GM18861 (cell line): ENCODE results near the gene GPRASP1.

Source experiments
- ATAC-seq: cut with Tn5 transposase; IDR thresholded peaks from one replicate; pipeline ENCODE4 v1.9.1; 2021; ENCODE audit not compliant: unreplicated experiment

GPRASP1 gene

GRCh38 chrX:102696306-102696705 lies 45.0 kb downstream of the GPRASP1 start:
- ATAC-seq = no peak

DNA sequence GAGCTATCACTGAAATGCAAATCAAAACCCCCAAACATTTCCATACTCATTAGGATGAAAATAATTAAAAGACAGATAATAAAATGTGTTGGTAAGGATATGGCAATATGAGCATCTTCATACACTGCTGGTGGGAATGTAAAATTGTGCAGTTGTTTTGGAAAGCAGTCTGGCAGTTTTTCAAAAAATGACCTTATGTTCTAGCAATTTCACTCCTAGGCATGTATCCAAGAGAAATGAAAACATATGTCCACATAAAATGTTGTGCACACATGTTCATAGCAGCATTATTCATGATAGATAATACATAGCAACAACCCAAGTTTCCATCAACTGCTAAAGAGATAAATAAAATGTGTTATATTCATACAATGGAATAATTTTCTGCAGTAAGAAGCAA lies 46.2 kb downstream of the GPRASP1 start:
- no peak for ATAC-seq
